H1 (cell line): ENCODE results near the gene SGCD. TPM values are rescaled to one million over a fixed set of nuclear protein-coding genes. Genes with fewer than 3 reads are reported as not detected.

Experiments
- CEBPB ChIP-seq: IDR thresholded peaks from 2 replicates; pipeline ENCODE4 v1.6.1; 2012; ENCODE audit warnings: low read depth, low read length
- PHF8 ChIP-seq: fragments of 200-600 bp; sonication (generic); conservative IDR thresholded peaks from 2 replicates; pipeline ENCODE4 v1.7.1; 2012; ENCODE audit warnings: low read depth, mild to moderate bottlenecking, inconsistent platforms, low read length, moderate library complexity
- polyA plus RNA-seq, 7 experiments: library from polyadenylated mRNA; depleted of rRNA in 3 of 7; stranded (reverse) in 5 of 7; unstranded in 2 of 7; fragments of >200 nt in 5 of 7; fragments of 200-250 nt in 2 of 7; gene quantifications; 1 replicate in 5 of 7; 2 replicates in 1 of 7; 4 replicates in 1 of 7; pipeline versions ENCODE4 v1.2.1 to v1.2.3, GENCODE V29; 2011 to 2013; ENCODE audit warnings: missing spikeins in 2 of 7, mixed read lengths in 2 of 7
- total RNA-seq: library from RNA; stranded (reverse); fragmentation: NEBNext Ultra II Directional; extraction: Animal tissue kit (Norgen Biotek cat#: 25700); gene quantifications from 2 replicates; pipeline ENCODE4 v1.2.1, GENCODE V29; 2021
- TF ChIP-seq, protein P1 (sequence below): fragments of 300-600 bp; sonication (generic); IDR thresholded peaks from 2 replicates; pipeline ENCODE4 v1.7.1; 2012; ENCODE audit warnings: low read length, moderate library complexity, mild to moderate bottlenecking, inconsistent platforms; ENCODE audit not compliant: insufficient replicate concordance

SGCD gene
- total and polyA plus RNA-seq, 2 of the 8 experiments (the other 6 are each of a cell fraction or from before 2014, with no cell fraction given) = 0.04 to 0.08 TPM

DNA sequence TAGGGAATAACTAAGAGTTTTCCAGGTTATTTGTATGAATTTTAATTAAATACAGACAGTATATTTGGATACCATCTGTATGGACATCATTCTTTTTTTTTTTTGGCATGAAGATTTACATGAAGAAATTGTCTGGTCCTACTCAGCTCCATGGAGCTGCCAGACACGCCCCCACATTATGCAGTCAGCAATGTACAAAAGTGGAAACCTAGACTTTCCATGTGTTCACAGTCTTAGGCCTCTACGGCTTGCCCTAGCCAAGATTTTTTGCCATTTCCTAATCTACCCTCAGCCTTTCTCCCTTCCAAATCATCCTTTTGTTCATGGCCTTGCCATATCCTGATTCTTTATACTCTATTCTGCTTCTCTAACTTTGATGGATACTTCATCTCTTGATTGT is 207.1 kb downstream of the SGCD start (continued):
- TF ChIP-seq, protein P1, sequence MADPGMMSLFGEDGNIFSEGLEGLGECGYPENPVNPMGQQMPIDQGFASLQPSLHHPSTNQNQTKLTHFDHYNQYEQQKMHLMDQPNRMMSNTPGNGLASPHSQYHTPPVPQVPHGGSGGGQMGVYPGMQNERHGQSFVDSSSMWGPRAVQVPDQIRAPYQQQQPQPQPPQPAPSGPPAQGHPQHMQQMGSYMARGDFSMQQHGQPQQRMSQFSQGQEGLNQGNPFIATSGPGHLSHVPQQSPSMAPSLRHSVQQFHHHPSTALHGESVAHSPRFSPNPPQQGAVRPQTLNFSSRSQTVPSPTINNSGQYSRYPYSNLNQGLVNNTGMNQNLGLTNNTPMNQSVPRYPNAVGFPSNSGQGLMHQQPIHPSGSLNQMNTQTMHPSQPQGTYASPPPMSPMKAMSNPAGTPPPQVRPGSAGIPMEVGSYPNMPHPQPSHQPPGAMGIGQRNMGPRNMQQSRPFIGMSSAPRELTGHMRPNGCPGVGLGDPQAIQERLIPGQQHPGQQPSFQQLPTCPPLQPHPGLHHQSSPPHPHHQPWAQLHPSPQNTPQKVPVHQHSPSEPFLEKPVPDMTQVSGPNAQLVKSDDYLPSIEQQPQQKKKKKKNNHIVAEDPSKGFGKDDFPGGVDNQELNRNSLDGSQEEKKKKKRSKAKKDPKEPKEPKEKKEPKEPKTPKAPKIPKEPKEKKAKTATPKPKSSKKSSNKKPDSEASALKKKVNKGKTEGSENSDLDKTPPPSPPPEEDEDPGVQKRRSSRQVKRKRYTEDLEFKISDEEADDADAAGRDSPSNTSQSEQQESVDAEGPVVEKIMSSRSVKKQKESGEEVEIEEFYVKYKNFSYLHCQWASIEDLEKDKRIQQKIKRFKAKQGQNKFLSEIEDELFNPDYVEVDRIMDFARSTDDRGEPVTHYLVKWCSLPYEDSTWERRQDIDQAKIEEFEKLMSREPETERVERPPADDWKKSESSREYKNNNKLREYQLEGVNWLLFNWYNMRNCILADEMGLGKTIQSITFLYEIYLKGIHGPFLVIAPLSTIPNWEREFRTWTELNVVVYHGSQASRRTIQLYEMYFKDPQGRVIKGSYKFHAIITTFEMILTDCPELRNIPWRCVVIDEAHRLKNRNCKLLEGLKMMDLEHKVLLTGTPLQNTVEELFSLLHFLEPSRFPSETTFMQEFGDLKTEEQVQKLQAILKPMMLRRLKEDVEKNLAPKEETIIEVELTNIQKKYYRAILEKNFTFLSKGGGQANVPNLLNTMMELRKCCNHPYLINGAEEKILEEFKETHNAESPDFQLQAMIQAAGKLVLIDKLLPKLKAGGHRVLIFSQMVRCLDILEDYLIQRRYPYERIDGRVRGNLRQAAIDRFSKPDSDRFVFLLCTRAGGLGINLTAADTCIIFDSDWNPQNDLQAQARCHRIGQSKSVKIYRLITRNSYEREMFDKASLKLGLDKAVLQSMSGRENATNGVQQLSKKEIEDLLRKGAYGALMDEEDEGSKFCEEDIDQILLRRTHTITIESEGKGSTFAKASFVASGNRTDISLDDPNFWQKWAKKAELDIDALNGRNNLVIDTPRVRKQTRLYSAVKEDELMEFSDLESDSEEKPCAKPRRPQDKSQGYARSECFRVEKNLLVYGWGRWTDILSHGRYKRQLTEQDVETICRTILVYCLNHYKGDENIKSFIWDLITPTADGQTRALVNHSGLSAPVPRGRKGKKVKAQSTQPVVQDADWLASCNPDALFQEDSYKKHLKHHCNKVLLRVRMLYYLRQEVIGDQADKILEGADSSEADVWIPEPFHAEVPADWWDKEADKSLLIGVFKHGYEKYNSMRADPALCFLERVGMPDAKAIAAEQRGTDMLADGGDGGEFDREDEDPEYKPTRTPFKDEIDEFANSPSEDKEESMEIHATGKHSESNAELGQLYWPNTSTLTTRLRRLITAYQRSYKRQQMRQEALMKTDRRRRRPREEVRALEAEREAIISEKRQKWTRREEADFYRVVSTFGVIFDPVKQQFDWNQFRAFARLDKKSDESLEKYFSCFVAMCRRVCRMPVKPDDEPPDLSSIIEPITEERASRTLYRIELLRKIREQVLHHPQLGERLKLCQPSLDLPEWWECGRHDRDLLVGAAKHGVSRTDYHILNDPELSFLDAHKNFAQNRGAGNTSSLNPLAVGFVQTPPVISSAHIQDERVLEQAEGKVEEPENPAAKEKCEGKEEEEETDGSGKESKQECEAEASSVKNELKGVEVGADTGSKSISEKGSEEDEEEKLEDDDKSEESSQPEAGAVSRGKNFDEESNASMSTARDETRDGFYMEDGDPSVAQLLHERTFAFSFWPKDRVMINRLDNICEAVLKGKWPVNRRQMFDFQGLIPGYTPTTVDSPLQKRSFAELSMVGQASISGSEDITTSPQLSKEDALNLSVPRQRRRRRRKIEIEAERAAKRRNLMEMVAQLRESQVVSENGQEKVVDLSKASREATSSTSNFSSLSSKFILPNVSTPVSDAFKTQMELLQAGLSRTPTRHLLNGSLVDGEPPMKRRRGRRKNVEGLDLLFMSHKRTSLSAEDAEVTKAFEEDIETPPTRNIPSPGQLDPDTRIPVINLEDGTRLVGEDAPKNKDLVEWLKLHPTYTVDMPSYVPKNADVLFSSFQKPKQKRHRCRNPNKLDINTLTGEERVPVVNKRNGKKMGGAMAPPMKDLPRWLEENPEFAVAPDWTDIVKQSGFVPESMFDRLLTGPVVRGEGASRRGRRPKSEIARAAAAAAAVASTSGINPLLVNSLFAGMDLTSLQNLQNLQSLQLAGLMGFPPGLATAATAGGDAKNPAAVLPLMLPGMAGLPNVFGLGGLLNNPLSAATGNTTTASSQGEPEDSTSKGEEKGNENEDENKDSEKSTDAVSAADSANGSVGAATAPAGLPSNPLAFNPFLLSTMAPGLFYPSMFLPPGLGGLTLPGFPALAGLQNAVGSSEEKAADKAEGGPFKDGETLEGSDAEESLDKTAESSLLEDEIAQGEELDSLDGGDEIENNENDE = no peak
- no peak for TF ChIP-seq CEBPB
- no peak for TF ChIP-seq PHF8
